HepG2 (cell line): ENCODE measurements around the gene LIPT1. TPM values are rescaled to one million over a fixed set of nuclear protein-coding genes. Genes with fewer than 3 reads are reported as not detected.

Source experiments
- CREM ChIP-seq, 2 experiments: sonication (generic) in 1 of 2; formaldehyde crosslinking in 1 of 2; IDR thresholded peaks; 2 replicates each; pipeline versions ENCODE4 v1.4.0 to v1.6.1; 2016 to 2020; ENCODE audit warnings: antibody characterized with exemption in 1 of 2, mild to moderate bottlenecking in 1 of 2, missing genetic modification reagents in 1 of 2
- FLYWCH1 ChIP-seq: sonication (generic); formaldehyde crosslinking; IDR thresholded peaks from 2 replicates; pipeline ENCODE4 v1.8.1; 2023; ENCODE audit warnings: mild to moderate bottlenecking, missing genetic modification reagents
- FOSL2 ChIP-seq: sonication (generic); formaldehyde crosslinking; IDR thresholded peaks from 2 replicates; pipeline ENCODE4 v1.4.0; 2020; ENCODE audit warnings: missing genetic modification reagents
- GABPB1 ChIP-seq: IDR thresholded peaks from 2 replicates; pipeline ENCODE4 v1.6.1; 2016; ENCODE audit warnings: mild to moderate bottlenecking, missing genetic modification reagents, moderate library complexity, missing compliant biosample characterization
- HNF4A ChIP-seq: sonication (generic); formaldehyde crosslinking; IDR thresholded peaks from 2 replicates; pipeline ENCODE4 v1.4.0; 2020; ENCODE audit warnings: missing genetic modification reagents
- KMT2B ChIP-seq: IDR thresholded peaks from 2 replicates; pipeline ENCODE4 v1.6.1; 2016; ENCODE audit warnings: missing genetic modification reagents, missing compliant biosample characterization
- MED13 ChIP-seq: sonication (generic); formaldehyde crosslinking; IDR thresholded peaks from 2 replicates; pipeline ENCODE4 v1.5.0; 2020; ENCODE audit warnings: missing genetic modification reagents
- MIER3 ChIP-seq: IDR thresholded peaks from 2 replicates; pipeline ENCODE4 v1.6.1; 2016; ENCODE audit warnings: missing compliant biosample characterization, borderline replicate concordance
- MIXL1 ChIP-seq: IDR thresholded peaks from 2 replicates; pipeline ENCODE4 v1.6.1; 2016
- NFIB ChIP-seq: sonication (generic); formaldehyde crosslinking; IDR thresholded peaks from 2 replicates; pipeline ENCODE4 v1.9.0; 2021; ENCODE audit warnings: missing genetic modification reagents, mild to moderate bottlenecking, borderline replicate concordance
- NR3C1 ChIP-seq: sonication (generic); formaldehyde crosslinking; IDR thresholded peaks from 2 replicates; pipeline ENCODE4 v1.4.0; 2020; ENCODE audit warnings: missing genetic modification reagents
- POLR2AphosphoS2 ChIP-seq: IDR thresholded peaks from 2 replicates; pipeline ENCODE4 v1.6.1; 2011; ENCODE audit warnings: low read depth, low read length, improper control_type of control experiment
- RCOR2 ChIP-seq: IDR thresholded peaks from 2 replicates; pipeline ENCODE4 v1.6.1; 2016; ENCODE audit warnings: missing biosample characterization, missing genetic modification reagents
- REPIN1 ChIP-seq: sonication (generic); formaldehyde crosslinking; IDR thresholded peaks from 2 replicates; pipeline ENCODE4 v1.8.0; 2022; ENCODE audit warnings: missing genetic modification reagents, low read depth, mild to moderate bottlenecking, borderline replicate concordance
- RXRB ChIP-seq: IDR thresholded peaks from 2 replicates; pipeline ENCODE4 v1.6.1; 2016; ENCODE audit warnings: borderline replicate concordance, missing genetic modification reagents, missing compliant biosample characterization
- SAFB2 ChIP-seq: sonication (generic); formaldehyde crosslinking; IDR thresholded peaks from 2 replicates; pipeline ENCODE4 v1.5.1; 2020; ENCODE audit warnings: missing genetic modification reagents, low read depth, mild to moderate bottlenecking, borderline replicate concordance
- ZBTB43 ChIP-seq: sonication (generic); formaldehyde crosslinking; conservative IDR thresholded peaks from 2 replicates; pipeline ENCODE4 v1.4.0; 2020; ENCODE audit warnings: missing genetic modification reagents
- ZNF121 ChIP-seq: sonication (generic); formaldehyde crosslinking; IDR thresholded peaks from 2 replicates; pipeline ENCODE4 v1.5.0; 2020; ENCODE audit warnings: mild to moderate bottlenecking, missing genetic modification reagents
- ZNF17 ChIP-seq: sonication (generic); formaldehyde crosslinking; IDR thresholded peaks from 2 replicates; pipeline ENCODE4 v1.5.0; 2020; ENCODE audit warnings: mild to moderate bottlenecking, missing genetic modification reagents
- ZNF232 ChIP-seq: sonication (generic); formaldehyde crosslinking; IDR thresholded peaks from 2 replicates; pipeline ENCODE4 v1.4.0; 2020; ENCODE audit warnings: missing genetic modification reagents, borderline replicate concordance
- ZNF589 ChIP-seq: sonication (generic); formaldehyde crosslinking; conservative IDR thresholded peaks from 2 replicates; pipeline ENCODE4 v1.8.0; 2022; ENCODE audit warnings: mild to moderate bottlenecking, moderate library complexity, missing genetic modification reagents
- ZNF7 ChIP-seq: IDR thresholded peaks from 2 replicates; pipeline ENCODE4 v1.6.1; 2016; ENCODE audit warnings: missing biosample characterization, missing genetic modification reagents
- ZNF879 ChIP-seq: sonication (generic); formaldehyde crosslinking; IDR thresholded peaks from 2 replicates; pipeline ENCODE4 v1.8.1; 2023; ENCODE audit warnings: missing genetic modification reagents
- polyA plus RNA-seq, 8 experiments: library from polyadenylated mRNA; depleted of rRNA in 3 of 8; stranded (reverse) in 7 of 8; unstranded in 1 of 8; fragments of >200 nt; fragmentation: Illumina TruSeq in 4 of 8; extraction: Trizol in 4 of 8; gene quantifications; 2 replicates each; pipeline versions ENCODE4 v1.2.1 to v1.2.3, GENCODE V29; 2011 to 2016; ENCODE audit warnings: low read depth in 4 of 8, missing spikeins in 1 of 8, mixed read lengths in 1 of 8; ENCODE audit not compliant: insufficient read depth in 1 of 8
- total RNA-seq, 5 experiments: library from RNA; depleted of rRNA; stranded (reverse); fragments of >200 nt; fragmentation: Illumina TruSeq; extraction: Trizol; gene quantifications; 2 replicates each; pipeline ENCODE4 v1.2.3, GENCODE V29; 2016; ENCODE audit warnings: low read depth in 1 of 5
- TF ChIP-seq, protein P1 (sequence below): sonication (generic); formaldehyde crosslinking; conservative IDR thresholded peaks from 2 replicates; pipeline ENCODE4 v1.5.0; 2020; ENCODE audit warnings: missing genetic modification reagents
- TF ChIP-seq, protein P2 (sequence below): IDR thresholded peaks from 2 replicates; pipeline ENCODE4 v1.6.1; 2016; ENCODE audit warnings: low read depth, control low read depth
- TF ChIP-seq, protein P3 (sequence below): fragments of 450-650 bp; IDR thresholded peaks from 2 replicates; pipeline ENCODE4 v1.6.1; 2017

Gene LIPT1
- total and polyA plus RNA-seq, 2 of the 13 experiments (the other 11 are each of a cell fraction or from before 2014, with no cell fraction given) = 8.0 to 9.6 TPM

DNA sequence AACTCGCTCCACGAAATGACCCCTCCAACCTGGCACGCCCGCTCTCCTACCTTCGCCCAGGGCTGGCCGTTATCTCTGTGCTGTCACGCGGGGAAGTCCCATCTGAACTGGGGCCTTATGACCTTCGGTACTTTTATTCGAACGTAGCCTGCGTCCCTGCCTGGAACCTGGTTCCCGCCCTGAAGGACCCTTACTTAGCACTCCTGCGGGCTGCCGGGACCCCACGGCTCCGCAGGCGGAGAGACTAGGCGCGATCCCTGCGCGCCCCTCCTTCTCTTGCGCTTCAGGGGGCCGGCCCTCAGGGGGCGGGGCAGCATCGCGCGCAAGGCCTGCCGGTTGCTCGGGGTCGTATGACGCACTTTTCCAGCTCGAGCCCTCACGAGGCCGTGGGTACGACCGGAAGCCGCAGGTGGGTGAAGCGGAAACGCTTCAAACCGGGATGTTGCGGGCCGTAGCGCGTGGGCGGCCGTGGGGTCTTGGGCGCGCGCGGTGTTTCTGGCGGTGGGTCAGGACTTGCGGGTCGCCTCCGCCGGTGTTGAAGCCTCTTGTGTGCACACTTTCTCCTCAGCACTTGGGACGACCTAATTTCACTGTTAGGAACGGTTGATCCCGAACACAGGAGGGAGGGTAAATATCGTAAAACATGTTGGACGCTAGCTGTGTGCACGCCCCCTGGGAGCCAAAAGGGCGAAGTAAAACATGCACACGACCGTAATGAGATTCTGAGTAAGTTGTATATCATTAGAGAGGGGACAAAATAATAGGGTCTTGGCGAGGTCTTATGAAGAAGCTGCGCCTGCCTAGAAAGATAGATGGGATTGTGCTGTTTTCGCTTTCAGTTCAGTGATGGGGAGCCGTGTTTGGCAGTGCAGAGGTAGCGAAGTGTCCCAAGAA, at the start of gene LIPT1, which contains the start of gene TSGA10 (continued):
- TF ChIP-seq MED13 (CRISPR knock-in tag) = peak; percentile 78; the same call in 1 of the 2 replicates
- TF ChIP-seq NR3C1 (CRISPR knock-in tag) = no peak
- peak; percentile 95 for TF ChIP-seq ZBTB43 (CRISPR knock-in tag)
- TF ChIP-seq, protein P1, sequence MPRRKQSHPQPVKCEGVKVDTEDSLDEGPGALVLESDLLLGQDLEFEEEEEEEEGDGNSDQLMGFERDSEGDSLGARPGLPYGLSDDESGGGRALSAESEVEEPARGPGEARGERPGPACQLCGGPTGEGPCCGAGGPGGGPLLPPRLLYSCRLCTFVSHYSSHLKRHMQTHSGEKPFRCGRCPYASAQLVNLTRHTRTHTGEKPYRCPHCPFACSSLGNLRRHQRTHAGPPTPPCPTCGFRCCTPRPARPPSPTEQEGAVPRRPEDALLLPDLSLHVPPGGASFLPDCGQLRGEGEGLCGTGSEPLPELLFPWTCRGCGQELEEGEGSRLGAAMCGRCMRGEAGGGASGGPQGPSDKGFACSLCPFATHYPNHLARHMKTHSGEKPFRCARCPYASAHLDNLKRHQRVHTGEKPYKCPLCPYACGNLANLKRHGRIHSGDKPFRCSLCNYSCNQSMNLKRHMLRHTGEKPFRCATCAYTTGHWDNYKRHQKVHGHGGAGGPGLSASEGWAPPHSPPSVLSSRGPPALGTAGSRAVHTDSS (CRISPR knock-in tag) = 0 out of 2 replicates have a peak, but pooled peaks have one; percentile 43
- no peak for TF ChIP-seq ZNF7
- peak; percentile 98 for TF ChIP-seq GABPB1 (CRISPR knock-in tag)
- TF ChIP-seq, protein P2, sequence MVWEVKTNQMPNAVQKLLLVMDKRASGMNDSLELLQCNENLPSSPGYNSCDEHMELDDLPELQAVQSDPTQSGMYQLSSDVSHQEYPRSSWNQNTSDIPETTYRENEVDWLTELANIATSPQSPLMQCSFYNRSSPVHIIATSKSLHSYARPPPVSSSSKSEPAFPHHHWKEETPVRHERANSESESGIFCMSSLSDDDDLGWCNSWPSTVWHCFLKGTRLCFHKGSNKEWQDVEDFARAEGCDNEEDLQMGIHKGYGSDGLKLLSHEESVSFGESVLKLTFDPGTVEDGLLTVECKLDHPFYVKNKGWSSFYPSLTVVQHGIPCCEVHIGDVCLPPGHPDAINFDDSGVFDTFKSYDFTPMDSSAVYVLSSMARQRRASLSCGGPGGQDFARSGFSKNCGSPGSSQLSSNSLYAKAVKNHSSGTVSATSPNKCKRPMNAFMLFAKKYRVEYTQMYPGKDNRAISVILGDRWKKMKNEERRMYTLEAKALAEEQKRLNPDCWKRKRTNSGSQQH (CRISPR knock-in tag) = peak; percentile 87; the same call in 1 of the 2 replicates
- peak; percentile 98 for TF ChIP-seq ZNF232
- TF ChIP-seq POLR2AphosphoS2 = no peak
- no peak for TF ChIP-seq RCOR2
- TF ChIP-seq ZNF121 (CRISPR knock-in tag) = peak; percentile 28; the same call in 1 of the 2 replicates
- peak; percentile 100 for TF ChIP-seq KMT2B (CRISPR knock-in tag)
- TF ChIP-seq NFIB (CRISPR knock-in tag) = no peak
- no peak for TF ChIP-seq ZNF17 (CRISPR knock-in tag)
- TF ChIP-seq FOSL2 (CRISPR knock-in tag) = peak; percentile 88
- peak; percentile 79 for TF ChIP-seq RXRB
- peak; percentile 89 for TF ChIP-seq ZNF879
- TF ChIP-seq ZNF589 (CRISPR knock-in tag) = peak; percentile 89
- TF ChIP-seq REPIN1 (CRISPR knock-in tag) = peak; percentile 99
- TF ChIP-seq CREM (IDR thresholded peaks at IDR 0.05) = peak; percentile 78
- no peak for TF ChIP-seq CREM (CRISPR knock-in tag; IDR thresholded peaks at IDR 0.05)
- TF ChIP-seq, protein P3, sequence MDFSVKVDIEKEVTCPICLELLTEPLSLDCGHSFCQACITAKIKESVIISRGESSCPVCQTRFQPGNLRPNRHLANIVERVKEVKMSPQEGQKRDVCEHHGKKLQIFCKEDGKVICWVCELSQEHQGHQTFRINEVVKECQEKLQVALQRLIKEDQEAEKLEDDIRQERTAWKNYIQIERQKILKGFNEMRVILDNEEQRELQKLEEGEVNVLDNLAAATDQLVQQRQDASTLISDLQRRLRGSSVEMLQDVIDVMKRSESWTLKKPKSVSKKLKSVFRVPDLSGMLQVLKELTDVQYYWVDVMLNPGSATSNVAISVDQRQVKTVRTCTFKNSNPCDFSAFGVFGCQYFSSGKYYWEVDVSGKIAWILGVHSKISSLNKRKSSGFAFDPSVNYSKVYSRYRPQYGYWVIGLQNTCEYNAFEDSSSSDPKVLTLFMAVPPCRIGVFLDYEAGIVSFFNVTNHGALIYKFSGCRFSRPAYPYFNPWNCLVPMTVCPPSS = no peak
- no peak; the same call in 1 of the 2 replicates for TF ChIP-seq FLYWCH1
- peak; percentile 94 for TF ChIP-seq SAFB2 (CRISPR knock-in tag)
- peak; percentile 87 for TF ChIP-seq MIXL1 (CRISPR knock-in tag)
- TF ChIP-seq HNF4A (CRISPR knock-in tag) = peak; percentile 46; the same call in 1 of the 2 replicates
- TF ChIP-seq MIER3 (CRISPR knock-in tag) = peak; percentile 83; the same call in 1 of the 2 replicates
